Subcutaneous abdominal adipose tissue (tissue), 5 donors: ENCODE data around the gene KIF1B.
A peak's percentile ranks its signal among the peaks of the same experiment; 100 is the strongest.

Experiments
- H3K27ac ChIP-seq: one replicate; pipeline ENCODE4 v1.7.0; 2013; ENCODE audit warnings: low read depth, mild to moderate bottlenecking, inconsistent platforms, low read length, moderate library complexity
- H3K27me3 ChIP-seq, 5 donors: one replicate each; pipeline ENCODE4 v1.7.0; 2013; ENCODE audit warnings: low read length in 5 of 5, inconsistent platforms in 1 of 5; ENCODE audit not compliant: control insufficient read depth in 5 of 5, insufficient read depth in 4 of 5
- H3K36me3 ChIP-seq, 5 donors: one replicate each; pipeline ENCODE4 v1.7.0; 2013; ENCODE audit warnings: low read length in 5 of 5; ENCODE audit not compliant: control insufficient read depth in 5 of 5, insufficient read depth in 5 of 5
- H3K4me1 ChIP-seq, 5 donors: one replicate each; pipeline ENCODE4 v1.7.0; 2013; ENCODE audit warnings: low read length in 5 of 5, mild to moderate bottlenecking in 3 of 5, moderate library complexity in 1 of 5; ENCODE audit not compliant: control insufficient read depth in 5 of 5, insufficient read depth in 5 of 5
- H3K4me3 ChIP-seq, 5 donors: one replicate each; pipeline ENCODE4 v1.7.0; 2013; ENCODE audit warnings: low read length in 5 of 5, low read depth in 1 of 5
- H3K9ac ChIP-seq, 5 donors: one replicate each; pipeline ENCODE4 v1.7.0; 2013; ENCODE audit warnings: low read length in 5 of 5, mild to moderate bottlenecking in 4 of 5, moderate library complexity in 3 of 5
- H3K9me3 ChIP-seq, 5 donors: one replicate each; pipeline ENCODE4 v1.7.0; 2013; ENCODE audit warnings: low read length in 5 of 5; ENCODE audit not compliant: control insufficient read depth in 5 of 5
- donor health status: healthy.
- donor health status: healthy.
- donor health status: healthy.
- donor health status: healthy.
- donor health status: healthy.

Gene KIF1B

DNA sequence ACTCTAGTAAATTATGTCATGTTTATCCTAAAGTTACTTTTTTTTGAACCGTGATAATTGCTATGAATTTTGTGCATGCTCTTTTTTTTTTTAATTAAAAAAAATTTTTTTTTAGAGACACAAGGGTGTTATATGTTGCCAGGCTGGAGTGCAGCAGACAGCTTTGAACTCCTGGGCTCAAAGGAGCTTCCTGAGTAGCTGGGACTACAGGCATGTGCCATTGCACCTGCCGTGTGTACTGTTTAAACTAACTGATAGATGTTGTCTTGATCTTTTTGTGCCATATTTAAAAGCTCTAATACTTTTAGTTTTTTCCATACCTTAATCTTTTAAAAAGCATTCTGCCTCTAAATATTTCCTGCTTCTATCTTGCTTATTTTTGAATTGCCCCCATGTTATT lies 60.7 kb downstream of the KIF1B start:
- H3K9me3 ChIP-seq: no peaks in the 10 kb centered on the region
- H3K9ac ChIP-seq: no peak overlapping the region
- no peaks in the 10 kb centered on the region for H3K27me3 ChIP-seq
- H3K4me1 ChIP-seq: peaks cover 0 to 3% (median 3%) of the 10 kb centered on the region in 5 donors
- H3K4me3 ChIP-seq: no peak overlapping the region
- no peak overlapping the region for H3K27ac ChIP-seq
- H3K36me3 ChIP-seq: peaks cover 17 to 46% (median 24%) of the 10 kb centered on the region in 5 donors

- Histone ChIP-seq H3K27me3 (no peaks in the 10 kb centered on the region), H3K27ac (no peak overlapping the region), H3K9me3 (no peaks in the 10 kb centered on the region), H3K4me3 (no peak overlapping the region), H3K4me1 (peaks cover 0 to 3% (median 3%) of the 10 kb centered on the region in 5 donors), H3K9ac (no peak overlapping the region), H3K36me3 (peaks cover 19 to 48% (median 25%) of the 10 kb centered on the region in 5 donors)
Measured at GRCh38 chr1:10271869-10272268, 61.5 kb downstream of the KIF1B start.

GRCh38 chr1:10272274-10272673 lies 61.9 kb downstream of the KIF1B start:
- Histone ChIP-seq H3K4me3 (no peak overlapping the region), H3K9me3 (no peaks in the 10 kb centered on the region), H3K27ac (no peak overlapping the region), H3K36me3 (peaks cover 18 to 47% (median 27%) of the 10 kb centered on the region in 5 donors), H3K27me3 (no peaks in the 10 kb centered on the region), H3K4me1 (peaks cover 0 to 3% (median 3%) of the 10 kb centered on the region in 5 donors), H3K9ac (no peak overlapping the region)

DNA sequence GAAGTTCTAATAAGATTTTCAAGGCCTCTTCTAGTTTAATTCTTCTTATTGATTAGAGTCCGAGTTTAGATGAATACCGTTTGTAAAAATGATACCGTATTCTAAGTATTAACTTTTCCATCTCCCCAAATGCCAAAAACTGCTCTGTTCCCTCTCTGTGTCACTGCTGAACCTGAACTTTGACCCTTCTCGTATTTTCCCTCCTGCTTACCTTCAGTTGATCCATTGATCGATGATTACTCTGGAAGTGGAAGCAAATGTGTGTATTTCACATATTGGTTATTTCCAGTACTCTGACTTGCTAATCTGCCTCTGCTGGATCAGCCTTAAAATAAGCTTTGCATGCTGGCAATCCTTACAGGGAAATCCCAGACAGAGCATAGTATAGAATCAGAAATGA lies 68.5 kb downstream of the KIF1B start:
- H3K4me3 ChIP-seq: no peak overlapping the region
- H3K4me1 ChIP-seq: peaks cover 0 to 1% (median 0%) of the 10 kb centered on the region in 5 donors
- H3K9me3 ChIP-seq: no peaks in the 10 kb centered on the region
- no peak overlapping the region for H3K9ac ChIP-seq
- H3K27me3 ChIP-seq: no peaks in the 10 kb centered on the region
- no peak overlapping the region for H3K27ac ChIP-seq
- peaks cover 38 to 66% (median 55%) of the 10 kb centered on the region in 5 donors for H3K36me3 ChIP-seq

- Histone ChIP-seq H3K36me3 (peaks cover 44 to 76% (median 63%) of the 10 kb centered on the region in 5 donors), H3K27me3 (no peaks in the 10 kb centered on the region), H3K4me3 (no peak overlapping the region), H3K4me1 (no peaks in the 10 kb centered on the region), H3K27ac (no peak overlapping the region), H3K9me3 (no peaks in the 10 kb centered on the region), H3K9ac (no peak overlapping the region)
Measured at GRCh38 chr1:10280439-10281350, 70.3 kb downstream of the KIF1B start.

- peaks cover 39 to 75% (median 64%) of the 10 kb centered on the region in 5 donors for H3K36me3 ChIP-seq
- H3K4me1 ChIP-seq: peaks cover 0 to 5% (median 0%) of the 10 kb centered on the region in 5 donors
- H3K9ac ChIP-seq: no peak overlapping the region
- H3K9me3 ChIP-seq: no peaks in the 10 kb centered on the region
- no peak overlapping the region for H3K4me3 ChIP-seq
- no peaks in the 10 kb centered on the region for H3K27me3 ChIP-seq
- H3K27ac ChIP-seq: no peak overlapping the region
Measured at GRCh38 chr1:10283318-10283984, 73.1 kb downstream of the KIF1B start.

DNA sequence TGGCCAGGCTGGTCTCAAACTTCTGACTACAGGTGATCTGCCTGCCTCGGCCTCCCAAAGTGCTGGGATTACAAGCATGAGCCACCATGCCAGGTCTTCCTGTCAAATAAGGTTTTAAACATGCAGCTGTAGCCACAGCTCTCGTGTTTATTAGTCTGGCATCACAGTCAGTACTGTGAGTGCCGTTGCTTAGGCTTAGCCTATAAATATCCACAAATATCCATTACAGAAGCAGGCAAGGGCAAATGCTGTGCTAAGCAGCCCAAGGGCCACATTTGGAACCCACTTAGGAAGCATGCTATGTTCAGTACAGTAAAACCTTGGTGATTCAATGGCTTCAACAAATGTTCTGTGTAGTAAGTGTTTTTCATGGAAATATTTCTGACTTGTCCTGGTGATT lies 75.9 kb downstream of the KIF1B start:
- no peaks in the 10 kb centered on the region for H3K27me3 ChIP-seq
- no peak overlapping the region for H3K4me3 ChIP-seq
- peak overlapping the region; percentile 10 for H3K27ac ChIP-seq
- H3K9me3 ChIP-seq: no peaks in the 10 kb centered on the region
- peaks cover 0 to 5% (median 0%) of the 10 kb centered on the region in 5 donors for H3K4me1 ChIP-seq
- H3K9ac ChIP-seq: no peak overlapping the region
- H3K36me3 ChIP-seq: peaks cover 38 to 72% (median 57%) of the 10 kb centered on the region in 5 donors

GRCh38 chr1:10287023-10287645 lies 76.8 kb downstream of the KIF1B start:
- H3K9ac ChIP-seq: no peak overlapping the region
- H3K4me3 ChIP-seq: no peak overlapping the region
- no peaks in the 10 kb centered on the region for H3K9me3 ChIP-seq
- peaks cover 33 to 75% (median 55%) of the 10 kb centered on the region in 5 donors for H3K36me3 ChIP-seq
- H3K27ac ChIP-seq: peak overlapping the region; percentile 10
- H3K4me1 ChIP-seq: peaks cover 0 to 5% (median 2%) of the 10 kb centered on the region in 5 donors
- H3K27me3 ChIP-seq: no peaks in the 10 kb centered on the region

DNA sequence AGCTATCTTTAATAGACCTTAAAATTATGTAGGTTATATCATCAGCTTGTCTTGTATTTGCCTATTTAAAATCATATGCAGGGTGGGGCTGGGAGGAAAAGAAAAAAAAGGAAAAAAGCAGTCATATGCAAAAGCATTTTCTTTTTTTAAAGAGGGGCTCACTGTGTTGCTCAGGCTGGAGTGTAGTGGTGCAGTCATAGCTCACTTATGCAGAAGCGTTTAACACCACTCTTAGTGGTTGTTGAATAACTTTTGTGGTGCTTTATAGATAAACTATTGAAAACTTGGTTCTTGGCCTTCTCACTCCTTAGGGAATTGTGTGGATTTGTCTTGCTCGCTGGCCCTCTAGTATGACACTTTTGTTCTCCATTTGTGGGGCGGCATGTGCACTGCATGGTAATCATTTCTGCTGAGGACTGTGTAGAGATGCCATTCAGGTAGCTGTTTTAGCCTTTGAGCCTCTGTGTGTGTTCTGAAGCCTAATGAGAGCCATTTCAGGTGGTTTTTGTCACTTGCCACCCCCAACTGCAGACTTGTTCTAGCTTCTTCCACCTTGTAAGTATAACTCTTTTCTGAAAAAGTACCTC lies 77.8 kb downstream of the KIF1B start:
- Histone ChIP-seq H3K9ac (no peak overlapping the region), H3K36me3 (peaks cover 38 to 77% (median 54%) of the 10 kb centered on the region in 5 donors), H3K27ac (no peak overlapping the region), H3K4me3 (no peak overlapping the region), H3K27me3 (no peaks in the 10 kb centered on the region), H3K9me3 (no peaks in the 10 kb centered on the region), H3K4me1 (peaks cover 0 to 5% (median 2%) of the 10 kb centered on the region in 5 donors)
